ENCODE measurements around the gene BRINP1.

The BRINP1 gene

DNA sequence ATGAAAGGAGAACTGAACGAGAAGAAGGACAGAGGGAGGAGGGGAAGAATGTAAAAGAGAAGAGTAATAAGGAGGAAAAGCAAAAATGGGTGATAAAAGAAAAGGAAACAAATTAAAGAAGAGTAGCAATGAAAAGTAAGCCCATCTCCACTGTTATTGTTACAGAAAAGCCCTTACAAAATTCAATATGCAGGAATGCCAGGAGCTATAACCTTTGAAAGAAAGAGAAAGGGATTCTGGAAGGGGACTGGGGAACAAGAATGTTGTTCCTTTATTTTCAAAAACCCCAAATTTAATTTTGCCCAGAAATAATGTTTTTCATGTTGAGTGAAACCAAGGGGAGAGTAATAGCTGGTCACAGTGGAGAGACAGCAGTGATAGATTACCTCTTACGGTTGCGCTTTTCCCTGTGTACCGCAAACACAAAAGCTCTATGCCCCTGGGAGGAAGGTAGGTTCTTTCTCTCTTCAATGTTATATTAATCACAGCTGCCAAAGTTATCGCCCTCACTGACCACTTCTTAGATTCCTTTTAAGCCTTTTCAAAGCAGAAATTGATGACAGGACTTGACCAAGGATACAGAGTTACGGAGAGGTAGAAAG, 86.7 kb downstream of the BRINP1 start:
- DNase-seq (ENCODE audit: low read depth in 2 of 2), result no peak

DNA sequence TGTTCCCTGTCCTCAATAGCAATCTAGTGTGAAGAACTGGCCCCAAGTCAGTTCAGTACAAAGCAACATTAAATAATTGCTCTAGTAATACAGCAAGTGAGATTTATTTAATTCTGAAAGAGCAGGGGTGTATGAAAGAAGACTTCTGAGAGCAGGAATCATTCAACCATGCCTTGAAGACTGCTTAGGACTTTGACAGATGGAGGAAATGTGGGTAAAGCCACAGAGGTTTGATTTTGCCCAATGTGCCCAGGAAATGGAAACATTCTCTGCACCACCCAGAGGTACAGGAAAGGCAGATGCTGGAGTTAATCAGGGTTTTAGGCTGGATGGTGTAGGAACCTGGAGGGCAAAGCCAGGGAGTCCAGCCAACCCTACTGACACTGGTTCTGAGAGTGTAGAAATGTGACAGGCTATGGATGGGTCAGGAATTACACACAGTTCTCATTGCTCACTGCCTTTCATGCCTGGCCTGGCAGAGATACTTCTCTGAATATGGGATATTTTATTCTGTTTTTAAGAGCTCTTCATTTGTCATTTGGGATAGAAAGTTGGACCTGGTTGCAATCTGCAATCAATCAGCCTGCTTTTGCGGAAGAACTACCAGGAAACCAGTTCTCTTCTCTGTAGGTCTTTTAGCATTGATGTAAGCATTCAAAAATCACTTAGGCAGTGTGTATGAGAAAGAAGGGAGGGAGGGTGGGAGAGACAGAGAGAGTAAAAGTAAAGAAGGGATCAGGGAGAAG, 88.3 kb downstream of the BRINP1 start:
- no peak for DNase-seq (ENCODE audit: low read depth in 2 of 2)

DNA sequence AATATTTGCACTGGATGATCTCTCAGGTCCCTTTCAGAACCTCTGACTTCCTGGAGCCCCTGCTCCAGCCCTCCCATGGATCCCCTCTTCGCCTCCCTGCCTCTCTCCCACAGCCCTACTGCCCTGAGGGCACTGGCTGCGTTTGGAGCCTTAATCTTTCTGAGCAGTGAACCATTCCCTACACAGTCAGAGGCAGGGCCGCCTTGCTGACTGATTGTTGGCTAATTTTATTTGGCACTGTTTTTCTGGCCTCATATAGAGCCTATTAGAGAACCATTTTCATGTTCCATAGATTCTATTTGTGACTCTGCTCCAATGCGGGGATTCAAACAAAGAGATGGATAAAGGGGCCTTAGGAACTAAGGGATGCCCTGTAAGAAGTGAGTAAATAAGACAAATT, 91.1 kb downstream of the BRINP1 start:
- no peak for DNase-seq (ENCODE audit: low read depth in 2 of 2)

DNA sequence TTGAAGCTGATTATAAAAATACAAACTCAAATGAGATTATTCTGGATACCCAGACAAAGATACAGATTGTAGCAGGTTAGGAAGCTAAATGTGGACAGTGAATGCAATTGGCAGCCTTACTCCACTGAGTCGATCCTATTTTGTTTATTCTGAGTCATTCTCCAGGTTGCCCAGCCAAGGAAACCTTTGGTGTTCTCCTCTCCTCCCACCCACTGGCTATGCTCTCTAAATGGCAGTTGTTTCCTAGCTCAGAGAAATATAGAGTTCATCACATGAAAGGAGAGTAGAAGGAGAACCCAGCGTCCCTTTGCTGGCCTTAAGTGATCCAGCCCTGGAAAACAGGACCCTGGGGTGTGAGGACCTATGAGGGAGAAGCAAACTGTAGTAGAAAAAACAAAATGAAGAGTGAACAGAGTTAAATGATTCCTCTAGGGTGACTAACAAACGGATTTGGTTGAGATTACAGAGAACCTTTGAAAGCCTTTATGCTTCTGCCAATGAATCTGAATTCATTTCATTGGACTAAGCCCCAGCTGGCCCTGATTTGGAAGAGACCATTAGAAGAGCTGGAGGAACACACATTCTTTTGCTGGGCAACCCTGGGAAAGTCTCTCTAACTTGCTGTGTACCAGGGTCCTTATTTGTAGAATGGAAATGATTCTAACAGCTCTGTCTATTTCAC, 95.1 kb downstream of the BRINP1 start:
- no peak for DNase-seq (ENCODE audit: low read depth in 2 of 2)

DNA sequence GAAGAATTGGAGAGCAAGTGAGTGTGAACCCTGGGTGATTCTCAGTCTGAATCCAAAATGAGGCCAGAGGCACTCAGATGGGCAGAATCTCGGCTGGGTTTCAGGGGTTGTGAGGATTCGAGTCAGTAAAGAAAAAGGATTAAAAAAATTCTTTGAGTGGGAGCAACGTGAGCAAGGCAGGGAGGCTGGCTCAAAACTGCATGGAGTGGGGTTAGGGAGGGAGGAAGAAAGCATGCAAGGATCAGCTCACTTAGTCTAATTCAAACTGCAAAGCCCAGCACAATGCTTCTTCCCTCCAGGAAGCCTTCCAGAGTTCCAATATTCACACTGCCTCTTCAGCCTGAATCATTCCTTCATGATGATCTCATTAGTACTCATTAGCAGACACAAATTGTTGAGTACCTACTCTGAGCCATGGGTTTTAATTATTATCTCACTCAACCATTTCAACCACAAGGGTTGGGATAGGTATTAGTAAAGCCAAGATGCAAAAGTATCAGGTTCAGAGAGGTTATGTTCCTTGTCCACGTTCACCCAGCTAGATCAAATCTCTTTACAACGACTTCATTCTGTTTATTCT, 95.8 kb downstream of the BRINP1 start:
- DNase-seq (ENCODE audit: low read depth in 2 of 2), result no peak

DNA sequence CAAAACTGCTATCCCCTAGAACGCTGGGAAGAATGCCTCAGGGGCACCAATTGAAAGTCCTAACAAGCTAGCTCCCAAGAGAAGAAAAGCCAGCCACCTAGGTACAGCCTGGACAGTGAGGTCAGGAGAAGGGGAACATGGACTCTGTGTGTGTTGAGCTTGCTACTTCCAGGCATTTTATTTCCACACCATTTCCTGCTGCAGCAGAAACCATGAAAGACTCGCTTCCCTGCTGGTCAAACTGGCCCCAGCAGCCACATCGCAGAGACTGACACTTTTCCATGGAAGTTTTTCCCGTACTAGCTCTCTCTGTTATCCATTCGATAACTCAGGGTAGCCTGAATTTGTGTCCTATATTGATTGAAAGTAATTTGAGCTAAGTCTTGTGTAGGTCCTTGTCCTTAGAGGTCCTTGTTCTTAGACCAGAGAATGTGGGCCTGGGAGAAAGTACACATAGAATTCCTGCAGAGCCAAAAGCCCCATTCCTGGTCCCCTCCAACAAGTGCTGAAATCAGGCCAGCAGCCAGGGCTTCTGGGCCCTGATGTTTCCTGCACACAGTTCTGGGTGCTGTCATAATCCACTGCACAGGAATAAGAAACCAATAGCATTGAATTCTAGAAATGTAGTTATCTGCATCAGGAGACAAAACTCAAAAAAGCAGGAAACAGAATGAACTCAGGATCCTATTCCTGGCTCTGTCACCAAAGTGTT, 96.6 kb downstream of the BRINP1 start:
- DNase-seq (ENCODE audit: low read depth in 2 of 2), result no peak

DNA sequence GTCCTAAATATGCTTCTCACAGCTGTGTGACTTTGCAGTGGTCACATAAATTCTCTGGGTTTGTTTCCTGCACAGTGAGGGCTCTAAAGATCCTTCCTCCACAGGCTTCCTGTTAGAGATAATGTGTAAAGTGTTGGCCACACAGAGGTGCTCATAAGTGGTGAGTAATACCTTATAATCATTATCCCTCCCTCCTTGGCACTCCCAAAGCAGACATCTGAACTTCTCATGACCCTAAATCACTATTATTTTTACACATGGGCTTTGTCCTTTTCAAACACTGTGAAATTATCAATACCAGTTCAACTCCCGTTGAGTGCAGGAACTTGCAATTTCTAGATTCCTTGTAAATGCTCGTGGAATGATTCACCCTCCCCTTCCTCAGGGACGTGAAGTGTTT, 100.2 kb downstream of the BRINP1 start:
- no peak for DNase-seq (ENCODE audit: low read depth in 2 of 2)

DNA sequence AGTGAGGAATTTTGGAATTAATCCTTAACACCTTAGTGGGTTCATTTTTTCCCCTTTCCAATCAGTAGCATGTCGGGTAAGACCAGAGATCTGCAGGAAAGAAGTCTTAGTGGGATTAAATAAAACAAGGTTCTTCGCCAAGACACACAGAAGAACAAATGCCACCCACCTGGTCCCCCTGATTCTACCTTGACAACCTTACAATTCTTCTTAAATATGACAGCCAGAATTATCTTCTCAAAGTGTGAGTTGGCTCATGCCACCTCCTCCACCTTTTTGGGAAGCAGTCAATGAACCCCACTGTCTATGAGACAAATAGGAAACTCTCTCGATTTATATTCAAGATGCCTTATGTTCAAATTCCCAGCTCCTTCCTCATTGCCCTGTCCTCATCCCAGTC, 105.1 kb downstream of the BRINP1 start:
- DNase-seq (ENCODE audit: low read depth in 2 of 2), result no peak

DNA sequence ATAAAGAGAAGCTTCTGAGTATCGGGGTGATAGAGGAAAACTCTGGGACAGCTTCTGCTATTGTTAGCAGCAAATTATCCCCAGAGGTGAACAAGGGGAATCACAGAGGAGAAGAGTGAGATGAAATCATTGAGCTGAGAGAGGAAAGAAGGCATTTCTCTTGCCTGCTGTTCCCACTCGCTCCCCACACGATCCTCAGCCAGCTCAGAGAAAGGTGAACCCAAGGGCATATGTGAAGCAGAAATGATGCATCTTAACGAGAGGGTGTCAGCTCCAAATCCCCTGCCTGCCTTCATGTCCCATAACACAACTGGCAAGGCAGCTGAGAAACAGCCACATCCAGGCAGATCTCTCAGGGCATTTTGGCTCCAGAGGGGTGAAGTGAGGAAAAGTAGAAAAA, 111.6 kb downstream of the BRINP1 start:
- DNase-seq (ENCODE audit: low read depth in 2 of 2), result no peak

DNA sequence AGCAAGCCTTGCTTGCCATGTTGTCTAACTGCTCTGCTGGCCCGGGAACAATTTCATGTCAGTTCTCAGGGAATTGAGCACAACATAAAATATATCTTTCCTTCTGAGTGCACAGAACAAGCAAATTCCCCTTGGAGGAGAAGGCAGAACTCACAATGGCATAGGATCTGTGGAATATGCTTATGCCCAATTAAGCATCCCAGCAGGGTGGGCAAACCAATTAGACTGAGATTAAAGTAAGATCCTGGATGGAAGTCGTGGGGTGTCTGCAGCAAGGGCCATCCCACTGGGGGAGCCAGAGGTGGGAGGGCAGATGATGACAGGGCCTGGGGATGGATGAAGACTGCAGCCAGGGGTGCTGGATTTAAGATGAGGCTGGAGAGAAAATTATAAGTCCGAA, 114.1 kb downstream of the BRINP1 start:
- DNase-seq (ENCODE audit: low read depth in 2 of 2), result no peak

DNA sequence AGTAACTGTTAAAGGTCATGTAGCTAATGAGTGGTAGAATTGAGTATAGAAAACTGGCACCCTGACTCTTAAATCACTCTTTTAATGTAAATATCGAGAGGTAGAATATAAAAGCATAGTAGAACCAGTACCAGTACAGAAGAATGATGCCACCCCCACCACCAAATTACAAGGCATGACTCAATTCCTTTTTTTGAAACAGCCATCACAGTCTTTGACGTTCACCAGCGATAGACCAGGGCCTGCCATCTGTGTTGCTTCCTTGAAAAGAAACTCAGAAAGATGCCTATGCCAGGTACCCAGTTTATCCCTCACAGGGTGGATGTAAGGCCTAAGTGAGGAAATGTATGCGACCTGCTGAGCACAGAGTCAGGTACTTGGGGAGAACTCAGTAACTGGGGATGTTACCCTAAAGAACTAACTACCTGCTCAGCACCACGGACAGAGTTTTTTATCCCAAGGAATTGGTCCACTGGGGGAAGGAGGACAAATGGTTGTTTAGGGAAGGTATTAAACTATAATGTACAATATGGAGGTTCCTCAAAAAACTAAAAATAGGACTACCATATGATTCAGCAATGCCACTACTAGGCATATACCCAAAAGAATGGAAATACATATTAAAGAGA, 116.5 kb downstream of the BRINP1 start:
- no peak for DNase-seq (ENCODE audit: low read depth in 2 of 2)

DNA sequence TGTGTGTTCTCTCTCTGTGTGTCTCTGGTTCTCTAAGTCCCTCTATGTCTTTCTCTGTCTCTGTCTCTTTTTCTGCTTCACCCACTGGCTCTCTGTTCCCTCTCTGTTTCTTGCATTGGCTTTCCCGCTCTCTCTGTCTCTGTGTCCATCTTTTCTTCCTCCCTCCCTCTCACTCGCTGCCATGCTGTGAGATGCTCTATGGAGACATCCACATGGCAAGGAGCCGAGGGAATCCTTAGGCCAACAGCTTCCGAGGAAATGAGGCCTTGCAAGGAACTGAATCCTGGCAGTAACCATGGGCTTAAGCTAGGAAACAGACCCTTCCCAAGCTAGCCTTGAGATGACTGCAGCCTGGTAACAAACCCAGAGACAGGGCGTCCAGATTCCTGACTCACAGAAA, 117.3 kb downstream of the BRINP1 start:
- DNase-seq (ENCODE audit: low read depth in 2 of 2), result no peak

DNA sequence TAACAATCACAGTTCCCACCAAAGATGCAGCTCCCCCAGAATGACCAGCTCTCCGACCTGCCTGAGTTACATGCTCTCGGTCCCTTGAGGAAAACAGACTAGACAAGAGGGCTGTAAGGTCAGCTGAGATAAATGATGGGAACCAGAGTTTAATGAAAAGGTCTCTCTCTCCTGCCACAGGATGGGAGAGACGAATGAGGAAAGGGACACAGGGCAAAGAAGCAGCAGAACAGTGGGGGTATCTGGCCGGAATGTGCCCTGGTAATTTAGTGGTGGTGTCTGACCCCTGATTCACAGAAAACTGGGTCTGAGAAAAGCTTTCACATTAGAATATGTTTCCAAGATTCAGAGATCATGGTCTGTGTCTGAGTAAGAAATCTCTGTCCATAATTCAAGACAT, 118.5 kb downstream of the BRINP1 start:
- DNase-seq (ENCODE audit: low read depth in 2 of 2), result no peak

DNA sequence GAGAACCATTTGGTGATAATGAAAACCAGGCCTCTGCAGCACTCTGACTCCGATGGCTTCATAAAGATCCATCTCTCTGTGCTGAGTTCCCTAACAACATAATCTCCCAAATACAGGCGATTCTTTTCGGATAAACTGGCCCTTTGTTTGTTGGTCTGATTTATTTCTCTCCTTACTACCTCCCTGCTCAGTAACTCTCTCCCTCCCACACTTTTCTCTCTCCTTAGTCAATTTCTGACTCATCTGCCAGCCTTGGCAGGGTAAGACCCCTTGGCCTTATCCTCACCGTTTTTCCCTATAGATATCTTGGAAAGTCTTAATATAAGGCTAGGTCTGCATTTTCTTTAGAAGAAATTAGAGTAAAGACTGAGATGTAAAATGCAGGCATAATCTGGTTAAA, 128.7 kb downstream of the BRINP1 start:
- no peak for DNase-seq (ENCODE audit: low read depth in 2 of 2)

DNA sequence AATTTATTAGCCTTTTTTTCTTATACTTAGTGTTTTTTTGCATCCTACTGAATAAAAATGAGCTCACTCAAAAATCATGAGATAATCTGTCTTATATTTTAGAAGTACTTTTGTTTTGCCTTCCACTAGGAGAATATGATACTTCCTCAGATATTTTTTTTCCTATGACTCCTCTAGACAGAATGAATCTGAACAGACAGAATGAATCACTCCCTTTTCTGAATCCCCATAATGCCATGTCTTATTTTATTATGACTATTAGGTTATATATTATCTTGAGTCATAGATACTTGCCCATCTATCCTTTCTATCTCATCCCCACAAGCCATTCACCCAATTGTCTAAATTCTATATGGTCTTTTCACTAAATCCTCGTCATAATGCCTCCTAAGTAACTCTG, 134.6 kb downstream of the BRINP1 start:
- no peak for DNase-seq (ENCODE audit: low read depth in 2 of 2)

DNA sequence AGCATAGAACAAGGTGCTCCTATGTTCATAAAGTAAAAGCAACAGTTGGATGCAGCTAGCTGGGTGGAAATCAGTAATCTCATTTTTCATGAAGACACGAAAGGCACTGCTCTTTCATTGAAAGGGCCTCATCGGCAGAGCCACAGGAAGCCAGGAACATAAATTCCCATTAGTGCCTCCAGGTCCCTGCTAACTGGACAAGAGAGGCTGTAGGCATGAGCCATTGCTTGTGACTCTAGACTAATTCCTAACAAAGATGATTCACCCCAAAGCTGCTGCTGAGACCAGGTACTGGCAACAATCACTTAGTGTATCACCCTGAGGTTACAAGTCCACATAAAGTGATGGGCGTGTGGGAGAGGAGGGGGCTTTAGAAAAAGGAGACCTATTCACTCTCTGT, 141.8 kb downstream of the BRINP1 start:
- DNase-seq (ENCODE audit: low read depth in 2 of 2), result no peak

DNA sequence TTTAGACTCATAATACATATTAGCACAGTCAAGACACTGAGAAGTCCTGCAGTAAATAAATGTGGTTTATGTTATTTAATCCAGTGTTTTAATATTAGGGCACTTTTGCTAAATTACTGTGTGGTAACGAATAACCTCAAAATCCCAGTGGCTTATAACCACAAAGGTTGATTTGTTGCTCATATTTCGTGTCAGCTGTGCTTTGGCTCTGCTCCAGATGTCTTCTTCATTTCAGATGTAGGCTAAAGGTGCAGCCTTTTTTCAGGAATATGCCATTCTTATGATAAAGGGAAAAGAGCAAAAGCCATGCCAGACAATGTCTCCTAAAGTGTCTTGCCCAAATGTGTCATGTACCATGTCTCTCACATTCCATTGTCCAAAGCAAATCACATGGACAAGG, 144.8 kb downstream of the BRINP1 start:
- no peak for DNase-seq (ENCODE audit: low read depth in 2 of 2)

DNA sequence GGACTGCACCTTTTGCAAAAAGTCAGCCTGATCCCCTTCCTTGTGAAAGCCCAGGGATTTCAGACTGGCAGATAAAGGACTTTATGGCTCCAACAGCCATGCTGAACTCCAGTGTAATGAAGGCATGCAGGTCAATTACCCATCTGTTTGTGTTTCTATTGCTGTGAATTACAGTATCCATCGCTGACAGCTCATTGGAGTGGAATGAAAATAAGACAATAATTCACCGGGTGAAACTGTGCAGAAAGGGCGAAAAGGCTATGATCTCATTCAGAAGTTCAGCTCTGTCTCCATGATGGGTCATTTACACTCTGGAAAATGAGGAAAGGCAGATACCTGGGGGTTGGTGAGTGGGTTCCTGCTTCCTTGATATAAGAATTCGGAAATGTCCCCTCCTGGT, 148.0 kb downstream of the BRINP1 start:
- no peak for DNase-seq (ENCODE audit: low read depth in 2 of 2)

DNA sequence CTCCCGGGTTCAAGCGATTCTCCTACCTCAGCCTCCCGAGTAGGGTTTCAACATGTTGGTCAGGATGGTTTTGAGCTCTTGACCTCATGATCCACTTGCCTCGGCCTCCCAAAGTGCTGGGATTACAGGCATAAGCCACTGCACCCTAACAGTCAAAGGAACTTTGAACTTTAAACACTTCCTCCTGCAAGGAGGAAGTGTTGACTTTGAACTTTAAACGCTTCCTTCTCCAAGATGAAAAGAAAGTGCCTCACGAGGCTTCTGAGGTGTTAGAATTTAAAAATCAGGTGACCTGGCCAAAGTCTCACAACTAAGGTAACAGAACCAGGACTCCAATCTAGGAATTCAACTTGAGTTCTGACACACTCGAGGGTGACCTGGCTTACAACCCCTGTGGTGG, 150.9 kb downstream of the BRINP1 start:
- DNase-seq (ENCODE audit: low read depth in 2 of 2), result no peak

DNA sequence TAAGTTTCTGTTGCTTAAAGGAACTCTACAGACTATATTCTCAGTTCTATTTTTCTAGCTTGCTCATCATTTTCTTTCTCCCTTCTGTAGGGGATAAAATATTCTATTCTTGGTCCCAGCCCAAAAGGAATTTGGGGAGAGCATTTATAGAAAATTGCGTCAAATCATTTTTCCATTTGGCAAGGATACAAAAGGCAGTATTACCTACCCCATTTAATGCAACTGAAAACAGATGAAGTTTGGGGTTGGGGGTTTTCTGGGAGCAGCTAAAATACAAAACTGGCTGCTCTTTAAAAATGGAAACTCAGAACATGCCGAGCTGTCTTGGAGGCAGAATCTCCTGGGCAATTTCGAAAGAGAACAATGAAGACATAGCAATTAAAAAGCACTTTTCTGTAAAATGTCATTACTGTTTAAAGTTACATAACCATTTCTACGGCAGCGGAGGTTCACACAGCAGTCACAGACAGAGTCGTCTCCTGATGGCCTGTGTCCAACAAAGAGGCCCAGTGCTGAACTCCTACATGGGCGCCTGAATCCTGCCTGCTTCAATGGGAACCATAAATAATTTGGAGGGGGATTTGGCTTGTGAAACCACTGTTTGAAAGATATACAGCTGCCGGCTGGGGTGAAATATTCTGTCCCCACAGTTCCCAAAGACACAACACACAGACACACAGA, 152.4 kb downstream of the BRINP1 start:
- DNase-seq (ENCODE audit: low read depth in 2 of 2), result no peak

DNA sequence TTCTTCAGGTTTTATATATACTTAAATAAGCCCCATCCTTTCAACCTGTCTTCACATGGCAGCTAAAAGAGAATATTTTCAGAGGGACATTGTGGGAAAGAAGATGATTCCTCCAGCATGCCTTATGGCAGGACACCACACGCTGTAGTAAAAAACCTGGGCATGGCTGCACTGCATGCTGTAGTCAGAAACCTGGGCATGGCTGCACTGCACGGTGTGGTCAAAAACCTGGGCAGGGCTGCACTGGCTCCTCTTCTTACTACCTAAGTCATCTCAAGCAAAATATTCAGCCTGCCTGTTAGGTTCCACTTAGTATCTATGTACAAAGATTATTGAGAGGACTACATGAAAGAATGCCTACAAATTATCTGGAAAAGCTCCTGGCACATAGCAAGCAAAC, 153.6 kb downstream of the BRINP1 start:
- no peak for DNase-seq (ENCODE audit: low read depth in 2 of 2)
